ENCODE measurements around the gene ATAT1. TPM values are rescaled to one million over a fixed set of nuclear protein-coding genes. Genes with fewer than 3 reads are reported as not detected.
A peak's percentile ranks its signal among the peaks of the same experiment; 100 is the strongest.

ATAT1 gene
- polyA plus RNA-seq, 1 donor from 2014 or later: 70.4 TPM

DNA sequence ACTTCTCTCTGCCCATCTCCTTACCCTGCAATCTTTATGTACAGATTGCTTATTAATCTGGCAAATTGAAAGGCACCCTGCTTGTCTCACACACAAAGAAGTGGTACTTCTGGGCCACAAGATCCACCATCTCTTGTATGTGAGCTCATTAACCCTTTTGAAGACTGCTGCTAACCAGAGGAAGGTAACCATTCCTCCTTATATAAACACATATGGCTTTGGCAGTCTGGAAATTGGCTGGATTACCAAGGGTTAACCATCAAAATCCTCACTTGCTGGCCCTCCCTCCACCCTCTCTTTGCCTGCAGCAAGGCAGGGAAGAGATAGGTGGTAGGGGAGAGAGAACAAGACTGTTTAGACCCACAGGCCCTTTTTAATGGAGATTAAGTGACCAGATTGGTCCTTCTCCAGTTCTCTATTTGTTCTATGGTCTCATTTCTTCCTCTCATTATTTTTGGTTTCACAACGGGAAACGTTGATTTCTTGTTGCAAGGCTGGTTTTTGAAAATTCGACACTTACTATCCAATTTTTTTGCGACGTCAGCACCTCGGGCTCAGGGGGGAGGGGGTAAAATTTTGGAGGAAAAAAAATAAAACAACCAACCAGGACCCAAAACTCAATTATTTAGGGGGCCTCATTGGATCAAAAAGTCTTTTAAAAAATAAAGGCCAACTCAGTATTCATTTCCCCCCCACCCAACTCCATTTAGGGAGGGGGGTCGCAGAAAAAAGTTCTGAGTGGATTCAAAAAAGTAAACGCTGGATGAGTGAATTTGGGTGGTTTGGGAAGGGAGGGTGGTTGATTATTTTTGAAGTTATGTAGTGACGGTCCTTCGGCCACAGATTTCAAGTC is 10.5 kb upstream of the ATAT1 start:
- Histone ChIP-seq H3K27ac (ENCODE audit: low read length) (peak overlapping the region; percentile 100), H3K4me2 (ENCODE audit: low read length) (peak overlapping the region; percentile 81), H2AFZ (ENCODE audit: low read depth, low read length) (no peak overlapping the region), H3K9me2 (ENCODE audit: insufficient read depth, low read length) (no peaks in the 10 kb centered on the region), H4K20me1 (ENCODE audit: insufficient read depth) (no peaks in the 10 kb centered on the region), H3F3A (ENCODE audit: insufficient read depth, low read length, poor library complexity, severe bottlenecking) (peaks cover 8% of the 10 kb centered on the region), H3K9me3 (ENCODE audit: low read length) (no peaks in the 10 kb centered on the region), H3K4me3 (ENCODE audit: low read length) (peak overlapping the region; percentile 83), H3K79me2 (replicated peaks; ENCODE audit: insufficient read depth, low read length) (peaks cover 58% of the 10 kb centered on the region), H3K9ac (ENCODE audit: low read length) (peak overlapping the region; percentile 99), H3K27me3 (ENCODE audit: insufficient read depth, low read depth, low read length) (no peaks in the 10 kb centered on the region), H3K36me3 (ENCODE audit: insufficient read depth, low read length) (peaks cover 9% of the 10 kb centered on the region)
- no peak for TF ChIP-seq CTCF (IDR thresholded peaks at IDR 0.05; ENCODE audit: poor library complexity, severe bottlenecking)
- peak; percentile 27 for TF ChIP-seq EP300 (conservative IDR thresholded peaks at IDR 0.05; ENCODE audit: poor library complexity, severe bottlenecking)
- TF ChIP-seq SMC3 (conservative IDR thresholded peaks at IDR 0.05; ENCODE audit: poor library complexity): no peak
- peak; percentile 57 for TF ChIP-seq TAF1 (IDR thresholded peaks at IDR 0.05; ENCODE audit: low read depth)
- TF ChIP-seq, protein P1, sequence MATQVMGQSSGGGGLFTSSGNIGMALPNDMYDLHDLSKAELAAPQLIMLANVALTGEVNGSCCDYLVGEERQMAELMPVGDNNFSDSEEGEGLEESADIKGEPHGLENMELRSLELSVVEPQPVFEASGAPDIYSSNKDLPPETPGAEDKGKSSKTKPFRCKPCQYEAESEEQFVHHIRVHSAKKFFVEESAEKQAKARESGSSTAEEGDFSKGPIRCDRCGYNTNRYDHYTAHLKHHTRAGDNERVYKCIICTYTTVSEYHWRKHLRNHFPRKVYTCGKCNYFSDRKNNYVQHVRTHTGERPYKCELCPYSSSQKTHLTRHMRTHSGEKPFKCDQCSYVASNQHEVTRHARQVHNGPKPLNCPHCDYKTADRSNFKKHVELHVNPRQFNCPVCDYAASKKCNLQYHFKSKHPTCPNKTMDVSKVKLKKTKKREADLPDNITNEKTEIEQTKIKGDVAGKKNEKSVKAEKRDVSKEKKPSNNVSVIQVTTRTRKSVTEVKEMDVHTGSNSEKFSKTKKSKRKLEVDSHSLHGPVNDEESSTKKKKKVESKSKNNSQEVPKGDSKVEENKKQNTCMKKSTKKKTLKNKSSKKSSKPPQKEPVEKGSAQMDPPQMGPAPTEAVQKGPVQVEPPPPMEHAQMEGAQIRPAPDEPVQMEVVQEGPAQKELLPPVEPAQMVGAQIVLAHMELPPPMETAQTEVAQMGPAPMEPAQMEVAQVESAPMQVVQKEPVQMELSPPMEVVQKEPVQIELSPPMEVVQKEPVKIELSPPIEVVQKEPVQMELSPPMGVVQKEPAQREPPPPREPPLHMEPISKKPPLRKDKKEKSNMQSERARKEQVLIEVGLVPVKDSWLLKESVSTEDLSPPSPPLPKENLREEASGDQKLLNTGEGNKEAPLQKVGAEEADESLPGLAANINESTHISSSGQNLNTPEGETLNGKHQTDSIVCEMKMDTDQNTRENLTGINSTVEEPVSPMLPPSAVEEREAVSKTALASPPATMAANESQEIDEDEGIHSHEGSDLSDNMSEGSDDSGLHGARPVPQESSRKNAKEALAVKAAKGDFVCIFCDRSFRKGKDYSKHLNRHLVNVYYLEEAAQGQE (IDR thresholded peaks at IDR 0.05; ENCODE audit: borderline replicate concordance): peak; percentile 83
- no peak for TF ChIP-seq EZH2 (IDR thresholded peaks at IDR 0.05; ENCODE audit: borderline replicate concordance, insufficient read depth, low read length, poor library complexity, severe bottlenecking)
- TF ChIP-seq RAD21 (conservative IDR thresholded peaks at IDR 0.05): no peak
- TF ChIP-seq POLR2AphosphoS5 (IDR thresholded peaks at IDR 0.05): peak; percentile 86
- TF ChIP-seq MXI1 (conservative IDR thresholded peaks at IDR 0.05; ENCODE audit: poor library complexity, severe bottlenecking): no peak

- H2AFZ ChIP-seq (ENCODE audit: low read depth, low read length): peak within 1 kb of the TSS; percentile 38
- H3K36me3 ChIP-seq (ENCODE audit: insufficient read depth, low read length): peaks cover 9% of the 10 kb centered on the region
- no peaks in the 10 kb centered on the region for H4K20me1 ChIP-seq (ENCODE audit: insufficient read depth)
- H3F3A ChIP-seq (ENCODE audit: insufficient read depth, low read length, poor library complexity, severe bottlenecking): peaks cover 8% of the 10 kb centered on the region
- peak within 1 kb of the TSS; percentile 99 for H3K9ac ChIP-seq (ENCODE audit: low read length)
- peak within 1 kb of the TSS; percentile 81 for H3K4me2 ChIP-seq (ENCODE audit: low read length)
- TF ChIP-seq POLR2AphosphoS5 (IDR thresholded peaks at IDR 0.05) (peak; percentile 100), TAF1 (IDR thresholded peaks at IDR 0.05; ENCODE audit: low read depth) (peak; percentile 95), CTCF (IDR thresholded peaks at IDR 0.05; ENCODE audit: poor library complexity, severe bottlenecking) (no peak), EP300 (conservative IDR thresholded peaks at IDR 0.05; ENCODE audit: poor library complexity, severe bottlenecking) (peak; percentile 36)
- TF ChIP-seq, protein P1 (IDR thresholded peaks at IDR 0.05; ENCODE audit: borderline replicate concordance): peak; percentile 97
- peaks cover 56% of the 10 kb centered on the region for H3K79me2 ChIP-seq (replicated peaks; ENCODE audit: insufficient read depth, low read length)
- H3K9me3 ChIP-seq (ENCODE audit: low read length): no peaks in the 10 kb centered on the region
- peak within 1 kb of the TSS; percentile 83 for H3K4me3 ChIP-seq (ENCODE audit: low read length)
- H3K9me2 ChIP-seq (ENCODE audit: insufficient read depth, low read length): no peaks in the 10 kb centered on the region
- H3K27me3 ChIP-seq (ENCODE audit: insufficient read depth, low read depth, low read length): no peaks in the 10 kb centered on the region
- H3K27ac ChIP-seq (ENCODE audit: low read length): peak within 1 kb of the TSS; percentile 100
Measured at GRCh38 chr6:30616811-30617564, 9.7 kb upstream of the ATAT1 start, which contains the start of gene PPP1R10. PPP1R10 (minus strand) TSS chr6:30617243; CDS start chr6:30609944, 7,299 bp downstream.

Data from neural cell (in vitro differentiated cells).